BLaER1 (cell line): ENCODE data around the gene SLC13A2.
"Not testable (repeated sequence)": the region's sequence is repeated elsewhere in the genome, so short reads cannot be mapped to it uniquely, and the experiment has no call there.

ENCODE experiments used
- H3K27ac ChIP-seq: shearing (Covaris generic); formaldehyde crosslinking; 2 replicates; pipeline ENCODE4 v1.8.1; 2022
- H3K27me3 ChIP-seq: shearing (Covaris generic); formaldehyde crosslinking; 2 replicates; pipeline ENCODE4 v1.8.1; 2022
- H3K36me3 ChIP-seq: shearing (Covaris generic); formaldehyde crosslinking; 2 replicates; pipeline ENCODE4 v1.8.1; 2022
- H3K4me1 ChIP-seq: shearing (Covaris generic); formaldehyde crosslinking; 2 replicates; pipeline ENCODE4 v1.8.1; 2022
- H3K4me2 ChIP-seq: shearing (Covaris generic); formaldehyde crosslinking; 2 replicates; pipeline ENCODE4 v1.8.1; 2022
- H3K4me3 ChIP-seq: shearing (Covaris generic); formaldehyde crosslinking; 2 replicates; pipeline ENCODE4 v1.8.1; 2022
- H3K9ac ChIP-seq: shearing (Covaris generic); formaldehyde crosslinking; 2 replicates; pipeline ENCODE4 v1.8.1; 2022
- H3K9me3 ChIP-seq: shearing (Covaris generic); formaldehyde crosslinking; 2 replicates; pipeline ENCODE4 v1.8.1; 2022
- H4K20me1 ChIP-seq: shearing (Covaris generic); formaldehyde crosslinking; 2 replicates; pipeline ENCODE4 v1.8.1; 2022
- Cebpa-rat ChIP-seq: shearing (Covaris generic); IDR thresholded peaks from 2 replicates; pipeline ENCODE4 v1.8.1; 2022

SLC13A2 gene, protein sequence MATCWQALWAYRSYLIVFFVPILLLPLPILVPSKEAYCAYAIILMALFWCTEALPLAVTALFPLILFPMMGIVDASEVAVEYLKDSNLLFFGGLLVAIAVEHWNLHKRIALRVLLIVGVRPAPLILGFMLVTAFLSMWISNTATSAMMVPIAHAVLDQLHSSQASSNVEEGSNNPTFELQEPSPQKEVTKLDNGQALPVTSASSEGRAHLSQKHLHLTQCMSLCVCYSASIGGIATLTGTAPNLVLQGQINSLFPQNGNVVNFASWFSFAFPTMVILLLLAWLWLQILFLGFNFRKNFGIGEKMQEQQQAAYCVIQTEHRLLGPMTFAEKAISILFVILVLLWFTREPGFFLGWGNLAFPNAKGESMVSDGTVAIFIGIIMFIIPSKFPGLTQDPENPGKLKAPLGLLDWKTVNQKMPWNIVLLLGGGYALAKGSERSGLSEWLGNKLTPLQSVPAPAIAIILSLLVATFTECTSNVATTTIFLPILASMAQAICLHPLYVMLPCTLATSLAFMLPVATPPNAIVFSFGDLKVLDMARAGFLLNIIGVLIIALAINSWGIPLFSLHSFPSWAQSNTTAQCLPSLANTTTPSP

DNA sequence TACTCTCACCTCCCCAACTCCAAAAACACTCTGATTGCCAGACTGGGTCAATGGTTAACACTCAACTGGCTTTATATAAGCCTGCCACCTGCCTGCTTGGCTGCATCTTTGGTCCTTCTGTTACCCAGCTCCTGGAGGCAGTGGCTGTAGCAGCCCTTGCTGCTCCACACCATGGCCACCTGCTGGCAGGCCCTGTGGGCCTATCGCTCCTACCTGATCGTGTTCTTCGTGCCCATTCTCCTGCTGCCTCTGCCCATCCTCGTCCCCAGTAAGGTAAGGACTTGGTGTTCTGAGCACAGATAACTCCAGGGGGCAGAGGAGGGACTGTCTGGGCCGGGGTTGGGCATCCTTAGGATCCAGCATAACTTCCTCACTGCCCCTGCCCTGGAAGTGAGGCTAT, at the start of gene SLC13A2:
Gene SLC13A2, plus strand, starts transcription at position 103 of the 400 bp plus-strand sequence. Its CDS starts 69 bp downstream, at position 172.
- peaks cover 2% of the 10 kb centered on the region; the same call in 1 of the 2 replicates for H3K4me1 ChIP-seq
- no peaks in the 10 kb centered on the region for H3K36me3 ChIP-seq
- TF ChIP-seq Cebpa-rat: no peak
- H3K27ac ChIP-seq: no peak within 1 kb of the TSS
- no peaks in the 10 kb centered on the region for H4K20me1 ChIP-seq
- no peak within 1 kb of the TSS for H3K4me2 ChIP-seq
- H3K4me3 ChIP-seq: no peak within 1 kb of the TSS
- no peak within 1 kb of the TSS for H3K9ac ChIP-seq
- no peaks in the 10 kb centered on the region for H3K9me3 ChIP-seq
- H3K27me3 ChIP-seq: no peaks in the 10 kb centered on the region

DNA sequence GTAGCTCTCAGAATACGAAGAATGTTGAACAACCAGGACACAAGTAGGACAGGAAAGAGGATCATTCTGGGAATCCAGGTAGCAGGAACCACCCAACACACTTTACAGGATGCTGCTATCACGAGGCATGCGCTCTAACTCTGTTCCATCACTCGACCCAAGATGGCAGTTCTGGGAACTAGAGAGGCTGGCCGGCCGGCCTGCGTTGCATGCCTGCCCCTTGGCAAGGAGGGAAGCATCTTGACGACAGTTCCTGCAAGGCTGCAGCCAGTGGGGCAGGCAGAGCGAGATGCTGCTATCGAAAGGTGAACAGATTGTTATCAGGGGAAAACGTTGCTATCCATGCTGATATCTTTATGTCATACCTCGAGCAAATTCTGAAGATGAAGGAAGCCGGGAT, 48.2 kb upstream of the SLC13A2 start:
- Histone ChIP-seq H3K9me3 (no peaks in the 10 kb centered on the region), H3K27me3 (no peaks in the 10 kb centered on the region), H3K36me3 (no peaks in the 10 kb centered on the region), H3K4me3 (no peak overlapping the region), H3K27ac (no peak overlapping the region), H3K4me2 (no peak overlapping the region), H4K20me1 (no peaks in the 10 kb centered on the region), H3K4me1 (no peaks in the 10 kb centered on the region), H3K9ac (no peak overlapping the region)
- no peak for TF ChIP-seq Cebpa-rat

DNA sequence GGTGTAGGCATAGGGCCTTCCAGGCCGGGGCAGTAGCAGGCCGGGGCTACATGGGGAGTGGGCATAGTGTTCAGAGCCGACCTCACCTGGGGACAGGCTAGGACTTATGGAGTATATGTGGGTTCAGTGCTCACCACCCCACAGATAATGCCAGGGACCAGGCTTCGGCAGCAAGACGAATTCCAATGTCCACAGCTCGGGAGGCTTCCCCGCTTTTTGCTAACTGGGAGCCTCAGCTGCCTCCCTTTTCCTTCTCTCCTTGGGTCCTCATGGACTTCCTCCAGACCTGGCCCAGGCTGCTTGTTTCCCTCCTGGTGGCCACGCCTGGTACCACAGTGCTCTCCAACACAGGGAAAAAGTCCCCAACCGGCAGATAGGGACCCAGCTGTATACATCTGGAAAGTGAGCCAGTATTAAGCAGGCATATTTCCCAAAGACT, 47.3 kb upstream of the SLC13A2 start:
- H4K20me1 ChIP-seq: no peaks in the 10 kb centered on the region
- no peak overlapping the region for H3K4me3 ChIP-seq
- H3K9me3 ChIP-seq: no peaks in the 10 kb centered on the region
- H3K9ac ChIP-seq: no peak overlapping the region
- no peak for TF ChIP-seq Cebpa-rat
- no peaks in the 10 kb centered on the region for H3K4me1 ChIP-seq
- no peak overlapping the region for H3K27ac ChIP-seq
- H3K36me3 ChIP-seq: no peaks in the 10 kb centered on the region
- no peak overlapping the region for H3K4me2 ChIP-seq
- H3K27me3 ChIP-seq: no peaks in the 10 kb centered on the region

DNA sequence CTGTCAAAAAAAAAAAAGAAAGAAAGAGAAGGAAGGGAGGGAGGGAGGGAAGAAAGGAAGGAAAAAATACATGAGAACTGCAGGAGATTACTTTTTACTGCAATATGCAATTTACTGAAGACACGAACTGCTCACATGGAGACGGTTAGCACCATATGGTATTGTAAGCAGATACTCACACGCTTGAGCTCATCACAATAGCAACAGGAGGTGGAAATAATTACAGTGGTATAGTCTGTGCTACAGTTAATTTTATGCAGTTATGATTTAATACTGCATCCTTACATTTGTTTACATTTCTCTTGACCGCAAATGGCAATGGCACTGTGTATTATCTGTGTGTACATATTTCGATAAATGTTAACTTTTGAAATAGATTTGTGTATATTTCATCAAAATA, 46.1 kb upstream of the SLC13A2 start:
- Histone ChIP-seq H3K9ac (no peak overlapping the region), H3K27me3 (no peaks in the 10 kb centered on the region), H3K4me1 (no peaks in the 10 kb centered on the region), H3K9me3 (no peaks in the 10 kb centered on the region), H3K4me3 (no peak overlapping the region), H3K36me3 (no peaks in the 10 kb centered on the region), H4K20me1 (no peaks in the 10 kb centered on the region), H3K27ac (no peak overlapping the region), H3K4me2 (no peak overlapping the region)
- no peak for TF ChIP-seq Cebpa-rat

DNA sequence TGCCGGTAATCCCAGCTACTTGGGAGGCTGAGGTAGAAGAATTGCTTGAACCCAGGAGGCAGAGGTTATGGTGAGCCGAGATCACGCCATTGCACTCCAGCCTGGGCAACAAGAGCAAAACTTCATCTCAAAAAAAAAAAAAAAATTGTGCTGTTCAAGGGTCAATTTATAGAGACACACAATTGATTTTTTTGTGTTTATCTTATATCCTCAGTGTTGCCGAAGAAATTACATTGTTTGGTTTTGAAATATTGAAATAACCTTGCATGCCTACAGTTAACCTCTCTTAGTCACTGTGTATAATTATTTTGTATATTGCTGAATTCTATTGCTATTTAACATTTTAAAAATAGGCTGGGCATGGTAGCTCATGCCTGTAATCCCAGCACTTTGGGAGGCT, 45.5 kb upstream of the SLC13A2 start:
- not testable (repeated sequence) for H3K36me3 ChIP-seq, H3K9ac ChIP-seq, H3K27ac ChIP-seq, H3K9me3 ChIP-seq, H4K20me1 ChIP-seq, H3K27me3 ChIP-seq, H3K4me2 ChIP-seq, H3K4me1 ChIP-seq, H3K4me3 ChIP-seq

DNA sequence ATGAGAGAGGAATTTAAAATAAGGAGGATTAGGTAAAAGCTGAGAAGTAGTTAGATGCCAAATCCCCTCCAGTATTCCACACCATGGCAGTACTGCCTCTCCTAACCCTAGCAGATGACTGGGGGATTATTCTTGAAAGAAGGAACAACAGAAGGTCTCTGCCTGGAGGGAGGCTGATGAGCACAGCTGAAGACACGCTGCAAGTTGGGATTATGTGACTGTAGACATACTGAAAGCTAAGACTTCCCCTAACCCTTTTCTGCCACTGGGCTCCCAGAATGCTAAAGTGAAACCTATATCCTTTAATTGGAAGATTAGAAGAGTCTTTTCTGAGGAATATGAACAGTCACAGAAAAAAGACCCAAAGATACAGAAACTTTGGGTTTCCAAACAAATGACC, 39.7 kb upstream of the SLC13A2 start:
- no peak overlapping the region for H3K9ac ChIP-seq
- no peaks in the 10 kb centered on the region for H3K4me1 ChIP-seq
- no peaks in the 10 kb centered on the region for H3K9me3 ChIP-seq
- H4K20me1 ChIP-seq: no peaks in the 10 kb centered on the region
- no peaks in the 10 kb centered on the region for H3K27me3 ChIP-seq
- no peak overlapping the region for H3K4me3 ChIP-seq
- H3K4me2 ChIP-seq: no peak overlapping the region
- H3K27ac ChIP-seq: no peak overlapping the region
- H3K36me3 ChIP-seq: no peaks in the 10 kb centered on the region
- no peak for TF ChIP-seq Cebpa-rat

DNA sequence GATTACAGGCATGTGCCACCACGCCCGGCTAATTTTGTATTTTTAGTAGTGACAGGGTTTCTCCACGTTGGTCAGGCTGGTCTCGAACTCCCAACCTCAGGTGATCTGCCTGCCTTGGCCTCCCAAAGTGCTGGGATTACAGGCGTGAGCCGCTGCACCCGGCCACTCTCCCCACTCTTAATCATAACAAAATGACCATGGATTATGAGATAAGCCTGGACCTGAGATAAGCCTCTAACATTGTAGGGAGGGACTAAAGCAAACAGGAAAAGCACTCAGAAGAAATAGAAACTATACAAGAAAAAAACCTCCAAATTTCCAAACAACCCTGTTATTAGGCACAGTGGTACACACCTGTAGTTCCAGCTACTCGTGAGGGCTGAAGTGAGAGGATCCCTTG, 39.1 kb upstream of the SLC13A2 start:
- not testable (repeated sequence) for H3K4me2 ChIP-seq, H3K9me3 ChIP-seq, H4K20me1 ChIP-seq, H3K4me1 ChIP-seq, H3K27ac ChIP-seq, H3K36me3 ChIP-seq, H3K4me3 ChIP-seq, H3K9ac ChIP-seq, H3K27me3 ChIP-seq

DNA sequence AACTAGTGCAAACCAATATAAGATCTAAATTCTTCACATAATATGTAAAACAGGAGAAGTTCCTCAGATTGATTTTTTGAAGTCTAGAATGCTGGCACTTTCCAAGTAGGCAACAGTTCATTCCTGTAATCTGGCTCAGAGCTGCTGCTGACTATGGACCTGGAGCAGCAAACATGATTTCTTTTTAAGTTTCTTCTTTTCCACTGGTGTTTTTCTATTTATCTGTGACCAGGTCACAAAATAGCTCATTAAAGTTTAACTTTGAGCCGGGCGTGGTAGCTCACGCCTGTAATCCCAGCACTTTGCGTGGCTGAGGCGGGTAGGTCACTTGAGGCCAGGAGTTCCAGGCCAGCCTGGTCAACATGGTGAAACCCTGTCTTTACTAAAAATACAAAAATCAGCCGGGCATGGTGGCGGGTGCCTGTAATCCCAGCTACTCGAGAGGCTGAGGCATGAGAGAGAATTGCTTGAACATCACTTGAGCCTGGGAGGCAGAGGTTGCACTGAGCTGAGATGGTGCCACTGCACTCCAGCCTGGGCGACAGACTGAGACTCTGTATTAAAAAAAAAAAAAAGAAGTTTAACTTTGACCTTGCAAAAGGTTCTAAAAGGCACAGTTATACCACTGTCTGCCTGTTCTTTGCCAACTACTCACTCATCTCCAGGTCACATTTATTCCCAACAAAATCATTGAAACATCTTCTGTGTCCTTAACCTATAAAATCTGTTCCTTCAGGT, 29.4 kb upstream of the SLC13A2 start:
- H3K27me3 ChIP-seq: no peaks in the 10 kb centered on the region
- H3K9ac ChIP-seq: no peak overlapping the region
- no peaks in the 10 kb centered on the region for H4K20me1 ChIP-seq
- H3K27ac ChIP-seq: no peak overlapping the region
- no peak overlapping the region for H3K4me3 ChIP-seq
- no peaks in the 10 kb centered on the region for H3K9me3 ChIP-seq
- H3K36me3 ChIP-seq: no peaks in the 10 kb centered on the region
- TF ChIP-seq Cebpa-rat: no peak
- H3K4me1 ChIP-seq: no peaks in the 10 kb centered on the region
- no peak overlapping the region for H3K4me2 ChIP-seq

DNA sequence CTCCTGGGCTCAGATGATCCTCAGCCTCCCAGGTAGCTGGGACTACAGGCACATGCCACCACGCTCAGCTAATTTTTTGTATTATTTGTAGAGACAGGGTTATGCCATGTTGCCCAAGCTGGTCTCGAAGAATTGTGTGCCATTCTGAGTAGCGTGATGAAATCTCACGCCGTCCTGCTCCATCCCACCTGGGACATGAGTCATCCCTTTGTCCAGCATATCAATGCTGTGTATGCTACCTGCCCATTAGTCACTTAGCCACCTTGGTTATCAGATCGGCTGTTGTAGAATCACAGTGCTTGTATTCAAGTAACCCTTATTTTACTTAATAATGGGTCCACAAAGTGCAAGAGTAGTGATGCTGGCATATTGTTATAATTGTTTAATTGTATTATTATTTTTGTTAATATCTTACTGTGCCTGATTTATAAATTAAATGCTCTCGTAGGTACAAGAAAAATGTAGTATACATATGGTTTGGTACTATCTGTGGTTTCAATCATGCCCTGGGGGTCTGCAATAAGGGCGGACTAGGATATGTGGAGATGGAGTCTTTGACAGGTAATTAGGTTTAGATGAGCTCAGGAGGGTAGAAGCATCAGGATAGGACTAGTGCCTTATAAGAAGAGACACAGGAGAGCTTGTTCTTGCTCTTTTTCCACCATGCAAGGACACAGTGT, 26.6 kb upstream of the SLC13A2 start:
- Histone ChIP-seq H3K4me1 (no peaks in the 10 kb centered on the region), H3K27me3 (no peaks in the 10 kb centered on the region), H3K4me3 (no peak overlapping the region), H3K27ac (no peak overlapping the region), H3K36me3 (no peaks in the 10 kb centered on the region), H3K4me2 (no peak overlapping the region), H3K9me3 (peaks cover 6% of the 10 kb centered on the region; the same call in 1 of the 2 replicates), H4K20me1 (no peaks in the 10 kb centered on the region), H3K9ac (no peak overlapping the region)
- TF ChIP-seq Cebpa-rat: no peak

DNA sequence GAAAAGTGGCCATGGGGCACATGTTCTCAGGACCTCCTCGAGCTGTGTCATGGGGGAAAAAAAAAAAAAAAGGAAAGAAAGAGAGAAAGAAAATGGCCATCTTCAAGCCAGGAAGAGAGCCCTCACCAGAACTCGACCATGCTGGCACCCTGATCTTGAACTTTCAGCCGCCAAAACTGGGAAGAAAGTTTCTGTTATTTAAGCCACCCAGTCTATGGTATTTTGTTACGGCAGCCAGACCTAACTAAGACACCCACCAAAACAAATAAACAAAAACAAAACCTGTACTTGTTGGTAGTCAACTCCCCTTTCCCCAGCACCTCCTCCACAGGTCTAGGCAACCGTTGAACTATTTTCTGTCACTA, 26.1 kb upstream of the SLC13A2 start:
- Histone ChIP-seq H3K9me3 (peaks cover 6% of the 10 kb centered on the region; the same call in 1 of the 2 replicates), H3K4me1 (no peaks in the 10 kb centered on the region), H3K4me2 (no peak overlapping the region), H3K27ac (no peak overlapping the region), H3K27me3 (no peaks in the 10 kb centered on the region), H4K20me1 (no peaks in the 10 kb centered on the region), H3K9ac (no peak overlapping the region), H3K4me3 (no peak overlapping the region), H3K36me3 (no peaks in the 10 kb centered on the region)
- no peak for TF ChIP-seq Cebpa-rat
